ENCODE measurements around the gene NANOGP8.

The NANOGP8 gene

GRCh38 chr15:35067496-35068347, 17.4 kb downstream of the NANOGP8 start:
- no peak for TF ChIP-seq CTCF (IDR thresholded peaks at IDR 0.05; ENCODE audit: low read depth, low read length, missing control alignments)
- H3K4me3 ChIP-seq (replicated peaks; ENCODE audit: low read depth, low read length) = no peak overlapping the region
- DNase-seq (ENCODE audit: extremely low read depth, low read depth) = no peak

GRCh38 chr15:35066094-35066493, 19.0 kb downstream of the NANOGP8 start:
- DNase-seq (ENCODE audit: extremely low read depth, low read depth) = no peak
- H3K4me3 ChIP-seq (replicated peaks; ENCODE audit: low read depth, low read length) = no peak overlapping the region
- TF ChIP-seq CTCF (IDR thresholded peaks at IDR 0.05; ENCODE audit: low read depth, low read length, missing control alignments) = no peak

- TF ChIP-seq CTCF (IDR thresholded peaks at IDR 0.05; ENCODE audit: low read depth, low read length, missing control alignments) = no peak
- H3K4me3 ChIP-seq (replicated peaks; ENCODE audit: low read depth, low read length) = no peak overlapping the region
- DNase-seq (ENCODE audit: extremely low read depth, low read depth) = no peak
Observed at GRCh38 chr15:35064576-35065190, 20.4 kb downstream of the NANOGP8 start.

GRCh38 chr15:35062738-35063099, 22.4 kb downstream of the NANOGP8 start:
- H3K4me3 ChIP-seq (replicated peaks; ENCODE audit: low read depth, low read length) = no peak overlapping the region
- TF ChIP-seq CTCF (IDR thresholded peaks at IDR 0.05; ENCODE audit: low read depth, low read length, missing control alignments) = no peak
- DNase-seq (ENCODE audit: extremely low read depth, low read depth) = no peak

GRCh38 chr15:35061825-35062737, 23.0 kb downstream of the NANOGP8 start:
- DNase-seq (ENCODE audit: extremely low read depth, low read depth) = no peak
- no peak for TF ChIP-seq CTCF (IDR thresholded peaks at IDR 0.05; ENCODE audit: low read depth, low read length, missing control alignments)
- H3K4me3 ChIP-seq (replicated peaks; ENCODE audit: low read depth, low read length) = no peak overlapping the region

GRCh38 chr15:35061161-35061824, 23.8 kb downstream of the NANOGP8 start:
- no peak for TF ChIP-seq CTCF (IDR thresholded peaks at IDR 0.05; ENCODE audit: low read depth, low read length, missing control alignments)
- DNase-seq (ENCODE audit: extremely low read depth, low read depth) = no peak
- no peak overlapping the region for H3K4me3 ChIP-seq (replicated peaks; ENCODE audit: low read depth, low read length)

All from HFF-Myc (cell line).